ENCODE measurements around the gene SLCO4A1. TPM values are rescaled to one million over a fixed set of nuclear protein-coding genes. Genes with fewer than 3 reads are reported as not detected.

SLCO4A1 gene
- polyA plus RNA-seq, 10 donors, result 0.37 to 1.2 (median 0.65) TPM

GRCh38 chr20:62664019-62664971, 22.0 kb downstream of the SLCO4A1 start:
- no peak for DNase-seq

- no peak for DNase-seq
Measured at GRCh38 chr20:62665153-62665754, 23.0 kb downstream of the SLCO4A1 start.

GRCh38 chr20:62665826-62666735, 23.8 kb downstream of the SLCO4A1 start:
- DNase-seq, result no peak

- DNase-seq, result peak in 1 of 3 donors; percentile 62
Measured at GRCh38 chr20:62666736-62667529, 24.6 kb downstream of the SLCO4A1 start.

DNA sequence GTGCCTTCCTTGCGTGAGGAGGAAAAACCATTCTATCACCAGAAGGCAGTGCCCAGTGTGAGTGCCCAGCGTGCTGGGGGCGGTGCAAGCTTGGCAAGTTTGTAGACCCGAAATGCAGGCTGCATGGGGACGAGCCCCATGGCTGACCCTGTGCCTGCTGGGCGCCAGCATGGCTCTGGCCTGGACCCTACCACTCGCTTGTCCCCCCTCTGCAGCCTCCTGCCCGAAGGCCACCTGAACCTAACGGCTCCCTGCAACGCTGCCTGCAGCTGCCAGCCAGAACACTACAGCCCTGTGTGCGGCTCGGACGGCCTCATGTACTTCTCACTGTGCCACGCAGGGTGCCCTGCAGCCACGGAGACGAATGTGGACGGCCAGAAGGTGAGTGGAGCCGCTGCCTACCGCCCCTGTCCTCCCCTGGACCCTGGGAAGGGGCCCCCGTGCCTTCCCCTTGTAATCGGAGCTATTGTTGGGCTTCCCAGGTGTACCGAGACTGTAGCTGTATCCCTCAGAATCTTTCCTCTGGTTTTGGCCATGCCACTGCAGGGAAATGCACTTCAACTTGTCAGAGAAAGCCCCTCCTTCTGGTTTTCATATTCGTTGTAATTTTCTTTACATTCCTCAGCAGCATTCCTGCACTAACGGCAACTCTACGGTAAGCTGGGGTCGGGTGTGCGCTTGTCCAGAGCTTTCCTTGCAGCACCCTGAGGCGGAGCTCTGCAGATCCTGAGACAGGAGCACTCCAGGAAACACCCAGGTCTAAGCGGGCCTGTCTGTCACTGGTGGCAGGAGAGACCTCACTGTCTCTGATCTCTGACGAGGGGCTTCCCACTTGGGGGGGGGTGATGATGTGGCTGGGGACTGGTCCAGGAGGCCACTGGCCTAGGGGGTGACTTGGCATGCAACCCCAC, 25.5 kb downstream of the SLCO4A1 start:
- DNase-seq, result no peak

DNA sequence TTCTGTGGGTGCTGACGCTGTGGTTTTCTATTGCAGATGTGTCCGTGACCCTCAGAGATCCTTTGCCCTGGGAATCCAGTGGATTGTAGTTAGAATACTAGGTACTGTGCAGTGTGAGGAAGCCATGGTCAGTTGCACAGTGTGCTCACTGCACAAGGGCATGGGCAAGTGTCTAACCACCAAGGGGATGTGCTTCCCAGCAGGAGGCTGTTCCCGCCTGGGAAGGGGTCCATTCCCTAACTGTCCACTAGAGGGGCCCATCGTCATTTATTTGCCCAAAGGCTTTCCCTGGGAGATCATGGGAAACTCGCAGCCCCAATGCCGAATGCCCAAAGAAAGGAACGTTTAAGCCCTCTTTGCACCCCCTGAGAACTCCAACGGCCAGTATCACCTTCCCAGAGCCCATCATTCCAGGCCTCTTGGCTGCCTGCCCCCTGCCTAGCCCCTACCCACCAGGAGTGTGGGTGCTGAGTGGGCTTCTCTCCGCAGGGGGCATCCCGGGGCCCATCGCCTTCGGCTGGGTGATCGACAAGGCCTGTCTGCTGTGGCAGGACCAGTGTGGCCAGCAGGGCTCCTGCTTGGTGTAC, 26.2 kb downstream of the SLCO4A1 start:
- peak; percentile 72 to 86 (median 76) for DNase-seq

DNA sequence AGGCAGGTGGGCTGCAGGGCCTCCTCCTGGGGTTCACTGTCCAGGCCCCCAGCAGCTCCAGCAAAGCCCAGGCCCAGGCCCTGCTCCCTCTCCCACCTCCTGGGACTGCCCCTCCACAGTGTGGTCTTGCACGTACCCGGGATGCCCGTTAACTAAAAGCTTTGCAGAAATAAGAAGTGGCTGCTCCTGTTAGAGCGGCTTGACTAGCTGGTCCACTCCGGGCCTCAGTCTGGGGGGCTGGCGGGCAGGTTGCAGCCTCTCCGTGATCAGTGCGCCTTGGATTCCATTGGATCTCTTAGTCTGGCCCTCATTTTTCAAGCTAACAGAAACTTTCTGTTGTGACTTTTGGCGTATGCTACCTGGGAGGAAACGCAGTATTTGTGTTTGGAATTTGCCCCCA, 26.9 kb downstream of the SLCO4A1 start:
- no peak for DNase-seq

- DNase-seq, result no peak
Measured at GRCh38 chr20:62670156-62670555, 27.9 kb downstream of the SLCO4A1 start.

- no peak for DNase-seq
Measured at GRCh38 chr20:62670998-62671397, 28.7 kb downstream of the SLCO4A1 start.

DNA sequence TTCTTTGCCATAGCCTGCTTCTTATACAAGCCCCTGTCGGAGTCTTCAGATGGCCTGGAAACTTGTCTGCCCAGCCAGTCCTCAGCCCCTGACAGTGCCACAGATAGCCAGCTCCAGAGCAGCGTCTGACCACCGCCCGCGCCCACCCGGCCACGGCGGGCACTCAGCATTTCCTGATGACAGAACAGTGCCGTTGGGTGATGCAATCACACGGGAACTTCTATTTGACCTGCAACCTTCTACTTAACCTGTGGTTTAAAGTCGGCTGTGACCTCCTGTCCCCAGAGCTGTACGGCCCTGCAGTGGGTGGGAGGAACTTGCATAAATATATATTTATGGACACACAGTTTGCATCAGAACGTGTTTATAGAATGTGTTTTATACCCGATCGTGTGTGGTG, 29.5 kb downstream of the SLCO4A1 start:
- DNase-seq, result no peak

DNA sequence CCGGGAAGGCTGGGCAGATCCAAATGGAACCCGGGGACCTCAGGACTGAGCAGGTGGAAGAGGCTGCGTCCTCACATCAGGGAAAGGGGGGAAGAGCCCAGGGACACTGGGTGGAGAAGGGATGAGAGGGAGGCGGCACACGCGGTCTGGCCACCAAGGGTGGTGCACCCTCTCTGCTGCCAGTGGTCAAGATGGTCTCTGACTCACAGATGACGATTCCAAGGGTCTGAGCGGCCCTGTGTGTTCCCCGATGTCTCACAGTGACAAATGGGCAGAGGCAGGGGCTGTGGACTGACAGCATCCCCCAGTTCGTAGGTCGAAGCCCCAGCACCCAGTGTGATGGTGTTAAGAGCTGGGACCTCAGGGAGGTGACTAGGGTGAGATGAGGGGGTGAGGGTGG, 32.1 kb downstream of the SLCO4A1 start:
- no peak for DNase-seq

GRCh38 chr20:62675156-62675876, 33.0 kb downstream of the SLCO4A1 start:
- DNase-seq, result peak in 1 of 3 donors; percentile 45

DNA sequence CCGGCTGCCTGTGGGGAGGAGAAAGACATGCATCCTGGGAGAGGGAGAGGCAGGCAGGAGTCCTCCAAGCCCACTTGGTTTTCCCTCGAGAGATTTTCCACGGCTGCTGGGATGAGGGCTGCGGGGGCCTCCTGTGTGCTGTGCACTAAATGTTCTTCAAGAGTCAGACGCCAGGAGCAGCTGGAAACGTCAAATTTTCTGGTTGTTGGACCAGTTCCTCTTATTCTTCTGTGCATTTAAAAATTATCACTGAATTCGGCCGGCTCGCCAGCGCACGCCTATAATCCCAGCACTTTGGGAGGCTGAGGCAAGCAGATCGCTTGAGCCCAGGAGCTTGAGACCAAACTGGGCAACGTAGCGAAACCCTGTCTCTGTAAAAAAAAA, 33.6 kb downstream of the SLCO4A1 start:
- no peak for DNase-seq

DNA sequence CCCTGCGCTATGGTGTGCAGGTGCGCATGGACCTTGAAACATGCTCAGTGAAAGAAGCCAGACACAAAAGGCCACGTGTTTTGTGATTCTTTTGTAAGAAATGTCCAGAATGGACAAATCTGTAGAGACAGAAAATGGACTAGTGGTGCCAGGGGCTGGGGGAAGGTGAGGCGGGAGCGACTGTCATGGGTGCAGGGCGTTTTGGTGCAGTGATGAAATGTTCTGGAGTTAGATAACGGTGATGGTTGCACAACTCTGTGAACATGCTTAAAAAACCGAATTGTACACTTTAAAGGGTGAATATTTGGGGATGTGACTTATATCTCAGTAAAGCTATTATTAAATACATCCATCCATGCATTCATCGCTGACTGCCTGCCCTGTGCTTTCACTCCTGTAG, 34.7 kb downstream of the SLCO4A1 start:
- no peak for DNase-seq

DNA sequence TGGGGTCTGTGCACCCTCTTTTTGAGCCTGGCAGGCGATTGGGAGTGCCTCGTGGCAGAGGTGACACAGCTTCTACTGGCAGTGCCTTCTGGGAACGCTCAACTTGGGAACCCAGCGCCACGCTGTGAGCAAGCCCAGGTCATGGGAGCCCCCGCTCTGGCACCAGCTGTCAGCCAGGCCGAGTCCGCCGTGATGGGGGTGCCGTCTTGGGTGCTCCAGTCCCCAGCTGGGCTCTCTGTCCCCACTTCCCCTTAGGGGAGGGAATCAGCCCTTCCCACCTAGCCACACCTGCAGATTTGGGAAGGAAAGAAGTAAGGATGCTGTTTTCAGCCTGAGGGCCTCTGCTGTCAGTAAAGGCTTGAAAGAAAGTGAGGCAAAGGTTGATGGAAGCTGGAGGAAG, 35.4 kb downstream of the SLCO4A1 start:
- no peak for DNase-seq

DNA sequence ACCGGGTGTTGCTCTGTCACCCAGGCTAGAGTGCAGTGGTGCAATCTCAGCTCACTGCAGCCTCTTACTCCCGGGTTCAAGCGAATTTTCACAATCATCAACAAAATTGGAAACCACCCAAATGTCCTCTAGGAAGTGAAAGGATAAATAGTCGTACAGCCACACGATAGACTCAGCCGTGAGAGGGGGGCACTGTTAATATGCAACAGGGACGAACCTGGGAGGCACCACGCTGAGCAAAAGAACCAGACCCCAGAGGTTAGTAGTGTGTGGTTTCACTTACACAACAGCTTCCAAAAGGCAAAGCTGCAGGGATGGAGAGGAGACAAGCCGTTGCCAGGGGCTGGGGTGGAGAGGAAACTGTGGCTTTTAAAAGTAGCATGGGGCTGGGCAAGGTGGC, 36.2 kb downstream of the SLCO4A1 start:
- no peak for DNase-seq

DNA sequence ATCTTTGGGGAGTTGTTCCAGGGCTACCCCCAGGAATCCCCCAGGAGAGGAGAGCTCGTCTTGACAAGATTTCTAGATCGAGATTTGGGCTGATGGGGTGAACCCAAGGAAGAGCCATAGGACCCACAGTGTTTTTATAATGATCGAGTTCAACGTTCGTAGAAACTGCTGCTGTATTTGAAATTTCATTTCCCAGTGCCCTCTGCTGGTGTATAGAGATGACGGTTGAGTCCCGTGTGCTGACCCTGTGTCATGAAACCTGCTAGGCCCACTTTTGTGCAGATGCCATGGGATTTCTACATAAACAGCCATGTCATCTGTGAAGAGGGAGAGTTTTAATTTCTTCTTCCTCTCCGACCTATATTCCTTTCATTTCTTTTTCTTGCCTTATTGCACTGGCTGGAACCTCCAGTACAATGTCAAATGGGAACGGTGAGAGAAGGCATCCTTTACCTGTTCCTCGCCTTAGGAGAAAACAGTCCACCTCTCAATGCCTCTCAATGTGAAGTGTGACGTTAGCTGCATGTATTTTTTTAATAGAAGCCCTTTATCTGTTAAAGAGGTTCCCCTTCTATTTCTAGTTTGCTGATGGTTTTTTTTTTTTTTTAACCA, 37.8 kb downstream of the SLCO4A1 start:
- DNase-seq, result no peak

- DNase-seq, result no peak
Measured at GRCh38 chr20:62682912-62683517, 40.7 kb downstream of the SLCO4A1 start.

Data from muscle of back (tissue), 11 donors.